H1 (cell line): ENCODE data around the gene FAM177A1. TPM values are rescaled to one million over a fixed set of nuclear protein-coding genes. Genes with fewer than 3 reads are reported as not detected.

Experiments
- ASH2L ChIP-seq: fragments of 200-600, 300-600 bp; sonication (generic); IDR thresholded peaks from one replicate; pipeline ENCODE4 v1.7.1; 2017; ENCODE audit warnings: low read length
- FOSL1 ChIP-seq: IDR thresholded peaks from 2 replicates; pipeline ENCODE4 v1.6.1; 2011; ENCODE audit warnings: mild to moderate bottlenecking, low read depth, low read length, moderate library complexity; ENCODE audit not compliant: insufficient read depth
- RNF2 ChIP-seq: fragments of 200-900, 300-1000 bp; sonication (generic); IDR thresholded peaks from 2 replicates; pipeline ENCODE4 v1.7.1; 2016; ENCODE audit warnings: borderline replicate concordance, low read depth, mild to moderate bottlenecking, antibody characterized with exemption, low read length; ENCODE audit not compliant: poor library complexity, severe bottlenecking; ENCODE audit errors: missing control alignments
- RXRA ChIP-seq: IDR thresholded peaks from 2 replicates; pipeline ENCODE4 v1.6.1; 2011; ENCODE audit warnings: low read depth, mild to moderate bottlenecking, low read length, moderate library complexity; ENCODE audit not compliant: insufficient read depth
- SAP30 ChIP-seq: fragments of 300-600 bp; sonication (generic); IDR thresholded peaks from 2 replicates; pipeline ENCODE4 v1.7.1; 2012; ENCODE audit warnings: low read length, moderate library complexity, mild to moderate bottlenecking, inconsistent platforms; ENCODE audit not compliant: insufficient read depth, insufficient replicate concordance
- polyA plus RNA-seq, 7 experiments: library from polyadenylated mRNA; depleted of rRNA in 3 of 7; stranded (reverse) in 5 of 7; unstranded in 2 of 7; fragments of >200 nt in 5 of 7; fragments of 200-250 nt in 2 of 7; gene quantifications; 1 replicate in 5 of 7; 2 replicates in 1 of 7; 4 replicates in 1 of 7; pipeline versions ENCODE4 v1.2.1 to v1.2.3, GENCODE V29; 2011 to 2013; ENCODE audit warnings: missing spikeins in 2 of 7, mixed read lengths in 2 of 7
- total RNA-seq: library from RNA; stranded (reverse); fragmentation: NEBNext Ultra II Directional; extraction: Animal tissue kit (Norgen Biotek cat#: 25700); gene quantifications from 2 replicates; pipeline ENCODE4 v1.2.1, GENCODE V29; 2021
- TF ChIP-seq, protein P1 (sequence below): fragments of 300-600 bp; sonication (generic); IDR thresholded peaks from 2 replicates; pipeline ENCODE4 v1.7.1; 2012; ENCODE audit warnings: low read length, moderate library complexity, mild to moderate bottlenecking, inconsistent platforms; ENCODE audit not compliant: insufficient replicate concordance
- TF ChIP-seq, protein P2 (sequence below): IDR thresholded peaks from 2 replicates; pipeline ENCODE4 v1.6.1; 2012; ENCODE audit warnings: inconsistent platforms
- TF ChIP-seq, protein P3 (sequence below): IDR thresholded peaks from 2 replicates; pipeline ENCODE4 v1.6.1; 2012; ENCODE audit warnings: low read length, inconsistent platforms

Gene FAM177A1
- total and polyA plus RNA-seq, 2 of the 8 experiments (the other 6 are each of a cell fraction or from before 2014, with no cell fraction given) = 11.3 to 34.0 TPM

DNA sequence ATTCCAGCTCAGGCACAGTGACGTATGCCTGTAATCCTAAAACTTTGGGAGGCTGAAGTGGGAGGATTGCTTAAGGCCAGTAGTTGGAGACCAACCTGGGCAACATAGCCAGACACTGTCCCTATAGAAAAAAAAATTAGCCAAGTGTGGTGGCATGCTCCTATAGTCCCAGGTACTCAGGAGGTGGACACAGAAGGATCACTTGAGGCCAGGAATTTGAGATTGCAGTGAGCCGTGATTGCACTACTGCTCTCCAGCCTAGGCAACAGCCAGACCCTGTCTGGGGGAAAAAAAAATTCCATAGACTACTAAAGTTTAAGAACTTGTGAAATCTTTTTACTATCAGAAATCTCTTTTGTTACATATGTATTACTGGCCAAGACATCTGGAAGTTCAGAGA, 6.6 kb downstream of the FAM177A1 start (continued):
- TF ChIP-seq, protein P1, sequence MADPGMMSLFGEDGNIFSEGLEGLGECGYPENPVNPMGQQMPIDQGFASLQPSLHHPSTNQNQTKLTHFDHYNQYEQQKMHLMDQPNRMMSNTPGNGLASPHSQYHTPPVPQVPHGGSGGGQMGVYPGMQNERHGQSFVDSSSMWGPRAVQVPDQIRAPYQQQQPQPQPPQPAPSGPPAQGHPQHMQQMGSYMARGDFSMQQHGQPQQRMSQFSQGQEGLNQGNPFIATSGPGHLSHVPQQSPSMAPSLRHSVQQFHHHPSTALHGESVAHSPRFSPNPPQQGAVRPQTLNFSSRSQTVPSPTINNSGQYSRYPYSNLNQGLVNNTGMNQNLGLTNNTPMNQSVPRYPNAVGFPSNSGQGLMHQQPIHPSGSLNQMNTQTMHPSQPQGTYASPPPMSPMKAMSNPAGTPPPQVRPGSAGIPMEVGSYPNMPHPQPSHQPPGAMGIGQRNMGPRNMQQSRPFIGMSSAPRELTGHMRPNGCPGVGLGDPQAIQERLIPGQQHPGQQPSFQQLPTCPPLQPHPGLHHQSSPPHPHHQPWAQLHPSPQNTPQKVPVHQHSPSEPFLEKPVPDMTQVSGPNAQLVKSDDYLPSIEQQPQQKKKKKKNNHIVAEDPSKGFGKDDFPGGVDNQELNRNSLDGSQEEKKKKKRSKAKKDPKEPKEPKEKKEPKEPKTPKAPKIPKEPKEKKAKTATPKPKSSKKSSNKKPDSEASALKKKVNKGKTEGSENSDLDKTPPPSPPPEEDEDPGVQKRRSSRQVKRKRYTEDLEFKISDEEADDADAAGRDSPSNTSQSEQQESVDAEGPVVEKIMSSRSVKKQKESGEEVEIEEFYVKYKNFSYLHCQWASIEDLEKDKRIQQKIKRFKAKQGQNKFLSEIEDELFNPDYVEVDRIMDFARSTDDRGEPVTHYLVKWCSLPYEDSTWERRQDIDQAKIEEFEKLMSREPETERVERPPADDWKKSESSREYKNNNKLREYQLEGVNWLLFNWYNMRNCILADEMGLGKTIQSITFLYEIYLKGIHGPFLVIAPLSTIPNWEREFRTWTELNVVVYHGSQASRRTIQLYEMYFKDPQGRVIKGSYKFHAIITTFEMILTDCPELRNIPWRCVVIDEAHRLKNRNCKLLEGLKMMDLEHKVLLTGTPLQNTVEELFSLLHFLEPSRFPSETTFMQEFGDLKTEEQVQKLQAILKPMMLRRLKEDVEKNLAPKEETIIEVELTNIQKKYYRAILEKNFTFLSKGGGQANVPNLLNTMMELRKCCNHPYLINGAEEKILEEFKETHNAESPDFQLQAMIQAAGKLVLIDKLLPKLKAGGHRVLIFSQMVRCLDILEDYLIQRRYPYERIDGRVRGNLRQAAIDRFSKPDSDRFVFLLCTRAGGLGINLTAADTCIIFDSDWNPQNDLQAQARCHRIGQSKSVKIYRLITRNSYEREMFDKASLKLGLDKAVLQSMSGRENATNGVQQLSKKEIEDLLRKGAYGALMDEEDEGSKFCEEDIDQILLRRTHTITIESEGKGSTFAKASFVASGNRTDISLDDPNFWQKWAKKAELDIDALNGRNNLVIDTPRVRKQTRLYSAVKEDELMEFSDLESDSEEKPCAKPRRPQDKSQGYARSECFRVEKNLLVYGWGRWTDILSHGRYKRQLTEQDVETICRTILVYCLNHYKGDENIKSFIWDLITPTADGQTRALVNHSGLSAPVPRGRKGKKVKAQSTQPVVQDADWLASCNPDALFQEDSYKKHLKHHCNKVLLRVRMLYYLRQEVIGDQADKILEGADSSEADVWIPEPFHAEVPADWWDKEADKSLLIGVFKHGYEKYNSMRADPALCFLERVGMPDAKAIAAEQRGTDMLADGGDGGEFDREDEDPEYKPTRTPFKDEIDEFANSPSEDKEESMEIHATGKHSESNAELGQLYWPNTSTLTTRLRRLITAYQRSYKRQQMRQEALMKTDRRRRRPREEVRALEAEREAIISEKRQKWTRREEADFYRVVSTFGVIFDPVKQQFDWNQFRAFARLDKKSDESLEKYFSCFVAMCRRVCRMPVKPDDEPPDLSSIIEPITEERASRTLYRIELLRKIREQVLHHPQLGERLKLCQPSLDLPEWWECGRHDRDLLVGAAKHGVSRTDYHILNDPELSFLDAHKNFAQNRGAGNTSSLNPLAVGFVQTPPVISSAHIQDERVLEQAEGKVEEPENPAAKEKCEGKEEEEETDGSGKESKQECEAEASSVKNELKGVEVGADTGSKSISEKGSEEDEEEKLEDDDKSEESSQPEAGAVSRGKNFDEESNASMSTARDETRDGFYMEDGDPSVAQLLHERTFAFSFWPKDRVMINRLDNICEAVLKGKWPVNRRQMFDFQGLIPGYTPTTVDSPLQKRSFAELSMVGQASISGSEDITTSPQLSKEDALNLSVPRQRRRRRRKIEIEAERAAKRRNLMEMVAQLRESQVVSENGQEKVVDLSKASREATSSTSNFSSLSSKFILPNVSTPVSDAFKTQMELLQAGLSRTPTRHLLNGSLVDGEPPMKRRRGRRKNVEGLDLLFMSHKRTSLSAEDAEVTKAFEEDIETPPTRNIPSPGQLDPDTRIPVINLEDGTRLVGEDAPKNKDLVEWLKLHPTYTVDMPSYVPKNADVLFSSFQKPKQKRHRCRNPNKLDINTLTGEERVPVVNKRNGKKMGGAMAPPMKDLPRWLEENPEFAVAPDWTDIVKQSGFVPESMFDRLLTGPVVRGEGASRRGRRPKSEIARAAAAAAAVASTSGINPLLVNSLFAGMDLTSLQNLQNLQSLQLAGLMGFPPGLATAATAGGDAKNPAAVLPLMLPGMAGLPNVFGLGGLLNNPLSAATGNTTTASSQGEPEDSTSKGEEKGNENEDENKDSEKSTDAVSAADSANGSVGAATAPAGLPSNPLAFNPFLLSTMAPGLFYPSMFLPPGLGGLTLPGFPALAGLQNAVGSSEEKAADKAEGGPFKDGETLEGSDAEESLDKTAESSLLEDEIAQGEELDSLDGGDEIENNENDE = no peak
- TF ChIP-seq ASH2L (no peak), RNF2 (no peak), SAP30 (no peak), RXRA (no peak), FOSL1 (no peak)
- TF ChIP-seq, protein P2, sequence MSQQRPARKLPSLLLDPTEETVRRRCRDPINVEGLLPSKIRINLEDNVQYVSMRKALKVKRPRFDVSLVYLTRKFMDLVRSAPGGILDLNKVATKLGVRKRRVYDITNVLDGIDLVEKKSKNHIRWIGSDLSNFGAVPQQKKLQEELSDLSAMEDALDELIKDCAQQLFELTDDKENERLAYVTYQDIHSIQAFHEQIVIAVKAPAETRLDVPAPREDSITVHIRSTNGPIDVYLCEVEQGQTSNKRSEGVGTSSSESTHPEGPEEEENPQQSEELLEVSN = no peak
- TF ChIP-seq, protein P3, sequence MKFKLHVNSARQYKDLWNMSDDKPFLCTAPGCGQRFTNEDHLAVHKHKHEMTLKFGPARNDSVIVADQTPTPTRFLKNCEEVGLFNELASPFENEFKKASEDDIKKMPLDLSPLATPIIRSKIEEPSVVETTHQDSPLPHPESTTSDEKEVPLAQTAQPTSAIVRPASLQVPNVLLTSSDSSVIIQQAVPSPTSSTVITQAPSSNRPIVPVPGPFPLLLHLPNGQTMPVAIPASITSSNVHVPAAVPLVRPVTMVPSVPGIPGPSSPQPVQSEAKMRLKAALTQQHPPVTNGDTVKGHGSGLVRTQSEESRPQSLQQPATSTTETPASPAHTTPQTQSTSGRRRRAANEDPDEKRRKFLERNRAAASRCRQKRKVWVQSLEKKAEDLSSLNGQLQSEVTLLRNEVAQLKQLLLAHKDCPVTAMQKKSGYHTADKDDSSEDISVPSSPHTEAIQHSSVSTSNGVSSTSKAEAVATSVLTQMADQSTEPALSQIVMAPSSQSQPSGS = no peak
